Measurements from ENCODE around the gene LRRC28. TPM values are rescaled to one million over a fixed set of nuclear protein-coding genes. Genes with fewer than 3 reads are reported as not detected.

Gene LRRC28
- total RNA-seq, 1 experiment from 2014 or later, result 39.3 TPM

DNA sequence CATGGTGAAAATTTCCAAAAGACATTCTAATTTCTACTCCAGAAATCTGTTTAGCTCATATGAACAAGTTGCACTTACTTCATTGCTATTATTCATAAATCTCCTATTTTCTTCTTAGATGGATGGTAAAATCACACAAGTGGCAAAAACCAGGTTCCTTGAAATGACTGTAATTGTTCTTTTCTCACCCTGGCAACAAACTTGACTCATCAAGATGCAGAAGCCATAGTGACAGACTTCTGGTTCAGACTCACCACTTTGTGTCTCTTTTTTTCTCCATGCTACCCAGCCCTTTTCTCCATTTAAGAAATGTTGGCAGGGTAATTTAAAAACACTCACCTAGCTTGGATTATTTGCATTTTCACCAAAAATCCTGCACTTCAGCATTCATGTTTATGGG lies 82.1 kb downstream of the LRRC28 start:
- ChIA-PET POLR2A (no interaction called here), CTCF (interaction anchor here (1.4 kb wide), 1 partner anchor 371 kb away, joined by 3 read pairs; no protein-coding TSS in a partner anchor)
- ATAC-seq (no peak), DNase-seq (ENCODE audit: low read depth, low spot score) (no peak)
- no peak overlapping the region for H3K27ac ChIP-seq (ENCODE audit: low read length)
- H3K27me3 ChIP-seq (ENCODE audit: control insufficient read depth, insufficient read depth, low read length), result no peaks in the 10 kb centered on the region
- H3K36me3 ChIP-seq (ENCODE audit: control insufficient read depth, insufficient read depth, low read length), result no peaks in the 10 kb centered on the region
- H3K4me3 ChIP-seq (ENCODE audit: low read depth in 2 of 2, low read length in 2 of 2), result no peak overlapping the region
- in situ Hi-C loops (cut with HindIII; ENCODE audit: low pct_unique_long_range_greater_than_20kb, low sequenced_read_pairs), result no loop called here
- no peaks in the 10 kb centered on the region for H3K4me1 ChIP-seq (ENCODE audit: control insufficient read depth, insufficient read depth, low read length)
- intact Hi-C loops (cut with micrococcal nuclease; ENCODE audit: unreplicated experiment), result no loop called here
- H3K9me3 ChIP-seq (ENCODE audit: control insufficient read depth, insufficient read depth, low read depth, low read length), result no peaks in the 10 kb centered on the region
- TF ChIP-seq CTCF (IDR thresholded peaks at IDR 0.05), result no peak
- TF ChIP-seq TCF7L2 (IDR thresholded peaks at IDR 0.05; ENCODE audit: low read depth, low read length), result no peak
- no peak for TF ChIP-seq REST (IDR thresholded peaks at IDR 0.05; ENCODE audit: insufficient read depth in 1 of 2, low read depth in 2 of 2, low read length in 1 of 2)
- TF ChIP-seq SIN3A (IDR thresholded peaks at IDR 0.05; ENCODE audit: borderline replicate concordance, insufficient read depth, low read depth, low read length), result no peak
- TF ChIP-seq POLR2AphosphoS5 (IDR thresholded peaks at IDR 0.05; ENCODE audit: low read depth, low read length), result no peak
- BruUV-seq (replicated peaks), result no TSS peak

GRCh38 chr15:99333981-99334380 lies 82.7 kb downstream of the LRRC28 start:
- intact Hi-C loops (cut with micrococcal nuclease; ENCODE audit: unreplicated experiment), result no loop called here
- DNase-seq (ENCODE audit: low read depth, low spot score) (no peak), ATAC-seq (no peak)
- ChIA-PET CTCF (interaction anchor here (1.4 kb wide), 1 partner anchor 370 kb away, joined by 3 read pairs; no protein-coding TSS in a partner anchor), POLR2A (no interaction called here)
- Histone ChIP-seq H3K4me1 (ENCODE audit: control insufficient read depth, insufficient read depth, low read length) (no peaks in the 10 kb centered on the region), H3K36me3 (ENCODE audit: control insufficient read depth, insufficient read depth, low read length) (no peaks in the 10 kb centered on the region), H3K27ac (ENCODE audit: low read length) (no peak overlapping the region), H3K27me3 (ENCODE audit: control insufficient read depth, insufficient read depth, low read length) (no peaks in the 10 kb centered on the region), H3K9me3 (ENCODE audit: control insufficient read depth, insufficient read depth, low read depth, low read length) (no peaks in the 10 kb centered on the region), H3K4me3 (ENCODE audit: low read depth in 2 of 2, low read length in 2 of 2) (no peak overlapping the region)
- BruUV-seq (replicated peaks), result no TSS peak
- TF ChIP-seq TCF7L2 (IDR thresholded peaks at IDR 0.05; ENCODE audit: low read depth, low read length) (no peak), CTCF (IDR thresholded peaks at IDR 0.05) (no peak), REST (IDR thresholded peaks at IDR 0.05; ENCODE audit: insufficient read depth in 1 of 2, low read depth in 2 of 2, low read length in 1 of 2) (no peak), SIN3A (IDR thresholded peaks at IDR 0.05; ENCODE audit: borderline replicate concordance, insufficient read depth, low read depth, low read length) (no peak), POLR2AphosphoS5 (IDR thresholded peaks at IDR 0.05; ENCODE audit: low read depth, low read length) (no peak)
- in situ Hi-C loops (cut with HindIII; ENCODE audit: low pct_unique_long_range_greater_than_20kb, low sequenced_read_pairs), result no loop called here
